GM21526 (cell line): ENCODE results near the gene TIAM1.

Source experiments
- ATAC-seq: cut with Tn5 transposase; IDR thresholded peaks from one replicate; pipeline ENCODE4 v1.9.1; 2021; ENCODE audit warnings: moderate library complexity; ENCODE audit not compliant: unreplicated experiment, low FRiP score

The TIAM1 gene

GRCh38 chr21:31218830-31219608 is 125.0 kb downstream of the TIAM1 start:
- no peak for ATAC-seq

GRCh38 chr21:31216206-31216605 is 127.9 kb downstream of the TIAM1 start:
- no peak for ATAC-seq

- ATAC-seq: no peak
Observed at GRCh38 chr21:31213787-31214186, 130.3 kb downstream of the TIAM1 start.

- ATAC-seq: no peak
Observed at GRCh38 chr21:31211836-31212235, 132.2 kb downstream of the TIAM1 start.

- no peak for ATAC-seq
Observed at GRCh38 chr21:31205412-31205811, 138.6 kb downstream of the TIAM1 start.

- no peak for ATAC-seq
Observed at GRCh38 chr21:31204801-31205200, 139.3 kb downstream of the TIAM1 start.

- no peak for ATAC-seq
Observed at GRCh38 chr21:31203431-31204054, 140.5 kb downstream of the TIAM1 start.

- ATAC-seq: no peak
Observed at GRCh38 chr21:31201548-31201947, 142.5 kb downstream of the TIAM1 start.

- ATAC-seq: no peak
Observed at GRCh38 chr21:31201144-31201543, 142.9 kb downstream of the TIAM1 start.

GRCh38 chr21:31198575-31198974 is 145.5 kb downstream of the TIAM1 start:
- no peak for ATAC-seq

- no peak for ATAC-seq
Observed at GRCh38 chr21:31196724-31197123, 147.3 kb downstream of the TIAM1 start.

- ATAC-seq: no peak
Observed at GRCh38 chr21:31195334-31196015, 148.6 kb downstream of the TIAM1 start.

- ATAC-seq: no peak
Observed at GRCh38 chr21:31194510-31195293, 149.4 kb downstream of the TIAM1 start.

- no peak for ATAC-seq
Observed at GRCh38 chr21:31193761-31194160, 150.3 kb downstream of the TIAM1 start.

GRCh38 chr21:31191553-31191952 is 152.5 kb downstream of the TIAM1 start:
- ATAC-seq: no peak

- ATAC-seq: no peak
Observed at GRCh38 chr21:31190516-31190915, 153.5 kb downstream of the TIAM1 start.

GRCh38 chr21:31187499-31187898 is 156.6 kb downstream of the TIAM1 start:
- no peak for ATAC-seq

- no peak for ATAC-seq
Observed at GRCh38 chr21:31186916-31187315, 157.1 kb downstream of the TIAM1 start.

- ATAC-seq: no peak
Observed at GRCh38 chr21:31185663-31186062, 158.4 kb downstream of the TIAM1 start.

- no peak for ATAC-seq
Observed at GRCh38 chr21:31184876-31185275, 159.2 kb downstream of the TIAM1 start.

GRCh38 chr21:31184459-31184858 is 159.6 kb downstream of the TIAM1 start:
- ATAC-seq: no peak
